GM21529 (cell line): ENCODE measurements around the gene UNC119B.

Experiments used
- ATAC-seq: cut with Tn5 transposase; IDR thresholded peaks from one replicate; pipeline ENCODE4 v1.9.1; 2021; ENCODE audit not compliant: unreplicated experiment

The UNC119B gene

GRCh38 chr12:120738252-120739030, 28.2 kb downstream of the UNC119B start:
- no peak for ATAC-seq

DNA sequence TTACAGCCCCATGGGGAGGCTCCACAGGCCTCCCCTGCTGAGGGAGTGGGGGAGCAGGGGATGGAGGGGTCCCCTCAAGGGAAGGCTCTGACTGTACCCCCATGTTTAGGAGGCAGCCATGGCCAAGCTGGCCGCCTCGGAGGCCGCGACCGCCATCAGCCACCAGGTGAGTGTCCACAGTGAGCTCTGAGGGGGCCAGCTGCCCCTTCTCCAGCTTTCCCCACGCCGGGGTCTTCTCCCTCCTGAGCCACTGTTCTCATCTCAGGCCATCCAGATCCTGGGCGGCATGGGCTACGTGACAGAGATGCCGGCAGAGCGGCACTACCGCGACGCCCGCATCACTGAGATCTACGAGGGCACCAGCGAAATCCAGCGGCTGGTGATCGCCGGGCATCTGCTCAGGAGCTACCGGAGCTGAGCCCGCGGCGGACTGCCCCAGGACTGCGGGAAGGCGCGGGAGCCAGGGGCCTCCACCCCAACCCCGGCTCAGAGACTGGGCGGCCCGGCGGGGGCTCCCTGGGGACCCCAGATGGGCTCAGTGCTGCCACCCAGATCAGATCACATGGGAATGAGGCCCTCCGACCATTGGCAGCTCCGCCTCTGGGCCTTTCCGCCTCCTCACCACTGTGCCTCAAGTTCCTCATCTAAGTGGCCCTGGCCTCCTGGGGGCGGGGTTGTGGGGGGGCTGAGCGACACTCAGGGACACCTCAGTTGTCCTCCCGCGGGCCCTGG, 28.9 kb downstream of the UNC119B start:
- no peak for ATAC-seq

DNA sequence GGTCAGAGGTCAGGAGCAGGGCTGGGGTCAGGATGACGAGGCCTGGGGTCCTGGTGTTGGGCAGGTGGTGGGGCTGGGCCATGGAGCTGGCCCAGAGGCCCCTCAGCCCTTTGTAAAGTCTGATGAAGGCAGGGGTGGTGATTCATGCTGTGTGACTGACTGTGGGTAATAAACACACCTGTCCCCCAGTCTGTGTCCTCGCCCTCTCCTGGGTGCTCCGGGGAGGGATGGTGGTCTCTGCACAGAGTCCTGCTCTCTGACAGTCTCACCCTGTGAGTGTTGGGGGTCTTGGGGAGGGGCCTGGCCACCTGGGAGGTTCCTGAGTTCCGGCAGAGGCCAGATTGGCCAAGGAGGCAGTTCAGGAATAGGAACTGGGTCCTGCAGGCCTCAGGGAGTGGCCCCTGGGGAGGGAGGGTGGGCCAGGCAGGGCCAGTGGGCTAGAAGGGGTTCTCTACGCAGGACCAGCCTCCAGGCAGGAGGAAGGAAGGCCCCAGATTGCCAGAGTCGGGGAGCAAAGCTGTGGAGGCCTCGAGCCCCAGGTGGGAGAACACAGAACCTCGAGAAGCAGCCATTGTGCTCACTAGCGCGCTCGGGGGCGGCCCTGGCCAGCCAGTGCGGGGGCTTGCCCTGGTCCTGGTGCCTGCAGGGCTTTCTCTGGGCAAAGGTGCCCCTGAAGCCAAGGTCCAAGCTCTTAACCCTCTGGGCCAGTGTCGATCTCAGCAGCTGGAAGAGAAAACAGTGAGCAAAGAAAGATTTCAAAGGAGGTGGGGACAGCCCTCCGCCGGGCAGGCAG, 29.8 kb downstream of the UNC119B start:
- ATAC-seq: no peak

DNA sequence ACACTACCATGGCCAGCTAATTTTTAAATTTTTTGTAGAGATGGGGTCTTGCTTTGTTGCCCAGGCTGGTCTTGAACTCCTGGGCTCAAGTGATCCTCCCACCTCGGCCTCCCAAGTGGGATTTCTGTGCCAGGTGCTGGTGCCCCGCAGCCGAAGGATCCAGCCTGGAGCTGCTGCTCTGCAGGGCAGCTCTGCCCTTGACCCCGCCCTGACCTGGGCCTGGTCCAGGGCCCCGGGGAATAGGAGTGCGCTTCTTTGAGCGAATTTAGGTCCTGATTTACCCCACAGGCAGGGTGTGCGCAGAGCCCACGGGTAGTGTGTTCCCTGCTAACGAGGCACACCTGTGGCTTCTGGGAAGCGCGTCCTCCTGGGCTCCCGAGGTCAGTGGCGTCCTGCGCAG, 30.6 kb downstream of the UNC119B start:
- no peak for ATAC-seq

DNA sequence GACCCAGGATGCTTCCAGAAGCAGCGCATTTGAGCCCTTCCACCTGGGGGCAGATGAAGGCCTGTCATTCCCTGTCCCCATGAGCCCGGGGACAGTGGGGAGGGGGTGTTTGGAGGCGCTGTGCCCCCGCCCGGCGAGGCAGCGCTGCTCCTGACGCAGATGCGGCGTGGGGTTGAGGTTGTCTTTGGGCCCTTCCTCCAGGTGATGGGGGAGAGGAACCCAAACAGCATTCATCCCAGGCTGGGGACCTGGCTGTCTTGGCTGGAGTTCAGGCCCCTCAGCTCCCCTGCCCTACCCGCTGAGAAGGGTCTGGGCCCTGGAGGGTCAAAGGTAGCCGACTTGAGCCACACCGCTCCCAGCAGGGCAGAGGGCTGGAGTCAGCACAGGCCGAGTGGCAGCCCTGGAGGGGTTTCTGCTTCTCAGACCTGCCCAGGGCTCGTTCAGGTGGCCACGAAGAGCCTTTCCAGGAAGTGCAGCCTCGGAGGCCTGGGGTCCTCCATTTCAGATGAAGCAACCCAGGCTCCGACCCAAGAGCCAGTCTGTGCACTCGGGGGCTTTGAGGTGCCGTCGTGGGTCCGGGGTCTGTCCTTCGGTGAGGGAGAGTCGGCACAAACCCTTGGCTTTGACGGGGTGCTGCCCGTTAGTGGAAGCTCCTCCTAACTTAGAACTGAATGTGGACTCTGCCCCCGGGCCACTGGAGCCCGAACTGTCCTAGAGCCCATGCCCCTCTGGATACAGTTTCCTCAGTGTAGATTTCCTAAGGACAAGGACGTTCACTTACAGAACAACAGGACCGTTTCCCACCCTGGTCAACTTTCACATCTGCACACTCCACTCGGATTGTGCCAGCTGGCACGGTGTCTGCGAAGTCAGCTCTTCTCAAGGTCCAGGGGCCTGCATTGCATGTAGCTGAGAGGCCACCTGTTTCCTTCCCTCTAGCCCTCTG, 31.5 kb downstream of the UNC119B start:
- ATAC-seq: no peak

DNA sequence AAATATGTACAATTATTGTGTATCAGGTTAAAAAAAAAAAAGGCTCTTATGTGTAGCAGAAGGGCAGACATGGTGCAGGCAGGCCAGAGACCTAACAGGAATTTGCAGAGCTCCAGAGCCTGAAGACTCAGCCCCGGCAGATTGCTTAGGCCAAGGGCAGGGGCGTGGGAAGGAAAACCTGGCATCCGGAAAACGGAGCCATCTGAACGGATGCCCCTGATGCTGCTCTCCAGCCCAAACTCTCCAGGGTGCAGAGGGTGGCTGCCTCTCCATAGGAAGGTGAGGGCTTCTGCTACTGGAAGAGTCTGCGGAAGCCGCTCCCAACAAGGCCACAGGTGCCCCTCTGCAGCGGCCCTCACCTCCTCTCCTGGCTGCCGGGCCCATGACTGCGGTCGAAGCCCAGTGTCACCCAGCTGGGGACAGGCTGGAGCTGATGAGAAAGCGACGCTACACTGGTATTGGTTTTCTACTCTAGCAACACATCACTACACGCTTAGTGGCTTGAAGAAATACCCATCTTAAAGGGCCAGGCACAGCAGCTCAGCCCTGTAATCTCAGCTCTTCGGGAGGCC, 34.8 kb downstream of the UNC119B start:
- ATAC-seq: no peak

- no peak for ATAC-seq
These were observed 38.0 kb downstream of the UNC119B start for GRCh38 chr12:120748242-120748641.

DNA sequence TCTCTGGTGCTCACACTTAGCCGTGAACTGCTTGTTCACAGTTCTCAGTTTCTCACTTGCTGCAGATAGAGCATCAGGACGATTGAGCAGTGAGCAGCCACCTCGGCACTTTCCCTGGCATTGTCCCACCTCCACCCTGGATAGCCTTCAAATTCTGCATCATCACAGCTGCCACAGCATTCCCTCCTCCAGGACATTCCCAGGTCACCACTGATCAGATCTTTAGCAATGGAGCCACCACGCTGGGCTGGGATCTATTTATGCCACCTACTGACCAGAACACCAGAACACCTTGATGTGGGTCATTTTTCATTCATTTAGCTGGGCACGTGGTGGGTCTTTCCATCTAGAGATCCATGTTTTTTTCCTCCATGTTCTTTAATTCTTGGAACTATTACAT, 39.0 kb downstream of the UNC119B start:
- ATAC-seq: no peak

DNA sequence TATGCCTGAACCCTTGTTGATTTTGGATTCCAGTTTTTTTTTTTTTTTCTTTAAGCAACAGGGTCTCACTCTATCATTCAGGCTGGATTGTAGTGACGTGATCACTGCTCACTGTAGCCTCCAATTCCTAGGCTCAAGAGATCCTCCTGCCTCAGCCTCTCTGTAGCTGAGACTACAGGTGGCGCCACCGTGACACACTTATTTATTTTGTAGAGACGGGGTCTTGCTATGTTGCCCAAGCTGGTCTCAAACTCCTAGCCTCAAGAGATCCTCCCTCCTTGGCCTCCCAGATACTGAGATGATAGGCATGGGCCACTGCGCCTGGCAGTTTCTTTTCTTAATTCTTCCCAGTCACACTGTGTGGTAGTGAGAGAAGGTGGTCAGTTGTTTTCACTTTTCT, 40.5 kb downstream of the UNC119B start:
- no peak for ATAC-seq

DNA sequence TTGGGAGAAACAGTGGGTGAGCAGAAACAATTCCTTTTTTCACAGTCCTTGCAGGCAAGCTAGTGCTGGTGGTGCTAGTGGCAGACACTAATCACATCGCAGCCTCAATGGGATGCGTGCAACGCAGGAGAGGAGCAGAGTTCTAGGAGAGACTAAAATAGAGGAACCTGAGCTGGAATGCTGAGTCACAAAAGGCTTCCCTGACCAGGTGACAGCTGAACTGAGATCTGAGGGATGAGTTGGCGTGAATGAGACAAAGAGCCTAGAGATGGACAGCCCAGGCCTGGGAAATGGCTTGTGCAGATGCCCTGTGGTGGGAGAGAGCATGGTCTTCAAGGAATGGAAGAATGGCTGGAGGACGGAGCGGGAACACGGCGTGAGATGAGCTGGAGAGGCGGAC, 41.1 kb downstream of the UNC119B start:
- ATAC-seq: no peak

GRCh38 chr12:120754792-120755191, 44.5 kb downstream of the UNC119B start:
- no peak for ATAC-seq

- ATAC-seq: no peak
These were observed 45.0 kb downstream of the UNC119B start for GRCh38 chr12:120755269-120755668.

- no peak for ATAC-seq
These were observed 47.0 kb downstream of the UNC119B start for GRCh38 chr12:120757226-120757742.

- ATAC-seq: no peak
These were observed 47.7 kb downstream of the UNC119B start for GRCh38 chr12:120757949-120758348.

GRCh38 chr12:120758798-120759590, 48.7 kb downstream of the UNC119B start:
- ATAC-seq: no peak

DNA sequence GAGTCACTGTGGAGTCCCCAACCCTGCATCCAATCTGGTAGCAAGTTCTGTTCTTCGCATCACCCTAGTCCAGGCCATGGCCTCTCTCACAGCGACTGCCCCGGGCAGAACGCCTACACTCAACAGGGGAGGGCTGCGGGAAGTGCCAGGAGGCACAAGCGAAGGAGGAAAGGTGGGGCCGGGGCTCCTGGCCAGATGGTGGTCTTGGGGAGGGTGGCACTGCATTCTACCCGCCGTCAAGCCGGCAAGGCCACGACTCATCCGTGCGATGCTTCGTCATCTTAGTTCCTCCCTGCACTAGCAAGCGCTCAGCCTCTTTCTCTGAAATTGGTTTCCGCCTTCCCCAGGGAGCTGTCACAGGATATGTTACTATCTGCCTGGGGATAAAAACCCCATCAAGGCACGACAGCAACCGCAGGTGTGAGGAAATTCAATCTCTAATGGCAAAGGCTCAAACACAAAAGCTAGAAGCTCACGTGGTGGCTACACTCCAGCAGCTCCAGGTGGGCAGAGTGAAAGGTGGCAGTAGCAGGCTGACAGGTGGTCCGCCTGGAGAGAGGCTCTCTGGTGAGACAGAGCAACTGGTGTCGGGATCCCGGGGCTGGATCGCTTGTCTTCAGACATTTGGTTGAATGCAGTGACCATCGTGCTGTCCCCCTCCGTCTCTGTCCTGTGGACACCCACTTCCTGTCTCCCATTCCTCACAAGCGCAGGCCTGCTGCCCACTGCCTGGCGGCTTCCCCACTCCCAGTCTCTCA, 49.5 kb downstream of the UNC119B start:
- no peak for ATAC-seq

DNA sequence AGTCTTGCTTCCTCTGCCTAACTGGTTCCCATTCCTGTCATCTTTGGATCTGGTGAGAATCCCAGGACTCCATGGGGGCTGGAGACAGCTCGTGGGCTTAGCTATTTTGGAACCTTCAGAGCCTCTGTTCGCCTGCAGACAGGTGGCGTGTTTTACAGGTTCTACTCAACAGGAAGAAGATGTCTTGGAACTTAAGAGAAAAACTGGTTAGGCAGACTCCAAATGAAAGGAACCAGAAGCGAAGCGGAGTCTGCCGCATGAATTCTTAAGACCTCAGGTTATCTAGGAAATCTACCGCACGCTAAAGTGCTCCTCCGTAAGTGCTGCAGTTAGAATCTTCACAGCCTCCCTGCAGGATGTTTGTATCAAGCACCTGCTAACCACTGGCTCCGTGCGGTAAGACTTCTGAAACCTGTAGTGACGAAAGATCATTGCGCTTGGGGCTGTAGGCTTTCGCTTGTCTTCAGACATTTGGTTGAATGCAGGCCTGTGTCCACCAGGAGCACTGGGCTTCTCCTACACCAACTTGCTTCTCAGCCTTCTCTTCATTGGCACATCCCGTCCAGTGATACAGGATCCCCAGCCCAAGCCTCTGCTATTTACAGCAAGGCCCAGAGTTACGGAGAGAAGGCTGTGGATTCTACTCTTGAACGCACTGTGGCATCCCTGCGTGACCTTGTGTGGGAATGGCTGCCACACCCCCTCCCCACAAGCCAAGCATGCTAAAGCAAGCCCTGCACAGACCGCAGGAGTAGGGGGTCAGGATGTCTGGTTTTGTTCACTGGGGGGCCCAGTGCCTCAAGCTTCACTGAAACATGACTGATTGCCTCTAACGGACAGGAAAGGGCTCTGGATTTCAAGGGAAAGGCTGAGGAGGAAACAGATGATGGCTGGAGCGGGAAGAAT, 50.3 kb downstream of the UNC119B start:
- no peak for ATAC-seq
